ENCODE results near the gene AIFM1.
"Not testable (repeated sequence)": the region's sequence is repeated elsewhere in the genome, so short reads cannot be mapped to it uniquely, and the experiment has no call there.

AIFM1 gene

DNA sequence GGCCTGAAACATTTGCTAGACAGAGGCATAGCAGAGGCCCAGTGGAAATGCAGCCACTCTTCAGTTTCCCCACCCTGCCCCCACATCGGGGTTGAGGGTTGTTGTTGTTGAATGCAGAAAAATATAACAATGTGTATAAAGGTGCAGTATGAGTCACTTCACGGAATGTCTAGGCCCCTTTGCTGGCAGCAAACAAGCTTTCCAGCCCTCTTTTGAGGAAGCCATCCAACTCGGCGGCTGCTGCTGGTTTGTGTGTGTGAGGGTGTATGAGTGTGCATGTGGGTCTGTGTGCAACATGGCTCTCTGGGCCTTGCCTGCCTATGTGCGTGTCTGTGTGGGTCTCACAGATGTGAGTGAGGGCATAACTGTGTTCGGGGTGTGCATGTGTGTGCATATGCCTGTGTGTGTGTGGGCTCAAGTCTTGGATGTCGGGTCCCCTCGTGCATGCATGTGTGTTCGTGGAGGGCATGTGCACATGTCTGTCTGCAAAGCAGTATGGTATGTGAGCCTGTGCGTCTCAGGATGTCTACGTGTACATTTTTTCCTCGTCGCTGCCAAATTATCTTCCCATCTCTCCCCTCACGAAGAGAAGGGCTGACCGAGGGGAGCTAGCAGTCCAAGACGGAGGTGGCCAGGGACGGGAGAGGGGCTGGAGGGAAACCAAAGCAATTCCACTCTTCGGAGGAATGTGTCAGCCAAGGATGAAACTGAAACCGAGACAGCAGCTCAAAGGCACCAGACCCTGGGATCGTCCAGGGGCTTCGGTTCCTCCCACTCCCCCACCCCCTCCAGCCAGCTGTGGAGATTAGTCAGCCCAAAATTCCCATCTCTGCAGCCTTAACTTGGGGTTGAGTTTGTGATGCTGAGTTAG, 47.0 kb downstream of the AIFM1 start:
- DNase-seq (ENCODE audit: low read depth): no peak

DNA sequence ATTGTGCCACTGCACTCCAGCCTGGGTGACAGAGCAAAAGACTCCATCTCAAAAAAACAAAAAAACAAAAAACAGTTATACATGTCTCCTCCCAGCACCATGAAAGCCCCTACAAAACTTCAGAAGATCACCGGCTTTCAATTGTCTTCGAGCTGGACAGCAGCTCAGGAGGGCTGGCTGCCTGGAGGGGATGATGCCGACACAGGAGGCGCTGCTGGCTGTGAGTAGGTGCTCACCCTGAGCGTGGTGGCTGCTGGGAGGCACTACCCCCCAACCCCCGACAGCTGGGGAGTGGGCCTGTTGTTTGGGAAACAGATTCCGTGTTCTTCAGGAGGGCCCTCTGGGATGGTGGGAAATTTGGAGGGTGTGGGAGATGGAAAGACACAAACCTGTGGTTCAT, 48.5 kb downstream of the AIFM1 start:
- DNase-seq (ENCODE audit: low read depth): no peak

DNA sequence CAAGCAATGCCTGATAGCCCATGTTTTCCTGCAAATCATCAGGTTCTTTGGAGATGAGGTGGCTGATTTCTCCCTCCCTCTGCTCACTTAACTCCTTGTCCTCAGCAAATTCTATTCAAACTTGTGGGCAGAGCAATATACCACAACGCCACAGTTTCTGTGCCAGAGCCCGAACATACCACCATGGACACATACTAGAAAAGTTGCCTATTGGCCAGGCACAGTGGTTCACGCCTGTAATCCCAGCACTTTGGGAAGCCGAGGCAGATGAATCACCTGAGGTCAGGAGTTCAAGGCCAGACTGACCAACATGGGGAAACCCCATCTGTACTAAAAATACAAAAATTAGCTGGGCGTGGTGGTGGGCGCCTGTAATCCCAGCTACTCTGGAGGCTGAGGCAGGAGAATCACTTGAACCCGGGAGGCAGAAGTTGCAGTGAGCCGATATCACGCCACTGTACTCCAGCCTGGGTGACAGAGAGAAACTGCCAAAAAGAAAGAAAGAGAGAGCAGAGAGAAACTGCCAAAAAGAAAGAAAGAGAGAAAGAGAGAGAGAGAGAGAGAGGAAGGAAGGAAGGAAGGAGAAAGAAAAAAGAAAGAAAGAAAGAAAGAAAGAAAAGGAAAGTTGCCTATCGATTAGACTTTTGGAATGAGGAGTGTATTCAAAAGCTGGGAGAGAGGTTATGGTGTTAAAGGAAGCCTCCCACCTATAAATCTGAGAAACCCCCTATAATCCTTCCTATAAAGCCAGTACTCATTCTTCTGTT, 50.3 kb downstream of the AIFM1 start:
- DNase-seq (ENCODE audit: low read depth): not testable (repeated sequence)

DNA sequence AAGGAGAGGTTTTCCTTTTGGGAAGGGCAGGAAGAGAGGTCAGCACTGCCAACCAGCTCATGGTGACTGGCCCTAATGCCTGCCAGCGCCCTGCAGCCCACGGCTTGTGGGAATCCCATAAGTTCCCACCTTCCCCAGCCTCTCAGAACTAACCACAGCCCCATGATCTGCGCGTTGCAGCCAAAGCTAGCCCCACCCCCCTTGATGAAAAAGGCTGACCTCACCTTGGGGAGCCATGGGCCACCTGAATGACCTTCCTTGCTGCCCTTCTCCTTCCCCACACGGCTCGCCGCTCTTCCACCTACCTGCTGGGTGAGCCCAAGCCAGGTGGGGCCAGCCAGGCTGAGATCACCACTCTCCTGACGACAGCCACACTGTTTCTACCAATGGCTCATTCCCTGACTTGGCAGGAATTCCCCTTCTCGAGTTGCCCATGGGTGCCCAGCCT, 51.5 kb downstream of the AIFM1 start:
- no peak for DNase-seq (ENCODE audit: low read depth)

DNA sequence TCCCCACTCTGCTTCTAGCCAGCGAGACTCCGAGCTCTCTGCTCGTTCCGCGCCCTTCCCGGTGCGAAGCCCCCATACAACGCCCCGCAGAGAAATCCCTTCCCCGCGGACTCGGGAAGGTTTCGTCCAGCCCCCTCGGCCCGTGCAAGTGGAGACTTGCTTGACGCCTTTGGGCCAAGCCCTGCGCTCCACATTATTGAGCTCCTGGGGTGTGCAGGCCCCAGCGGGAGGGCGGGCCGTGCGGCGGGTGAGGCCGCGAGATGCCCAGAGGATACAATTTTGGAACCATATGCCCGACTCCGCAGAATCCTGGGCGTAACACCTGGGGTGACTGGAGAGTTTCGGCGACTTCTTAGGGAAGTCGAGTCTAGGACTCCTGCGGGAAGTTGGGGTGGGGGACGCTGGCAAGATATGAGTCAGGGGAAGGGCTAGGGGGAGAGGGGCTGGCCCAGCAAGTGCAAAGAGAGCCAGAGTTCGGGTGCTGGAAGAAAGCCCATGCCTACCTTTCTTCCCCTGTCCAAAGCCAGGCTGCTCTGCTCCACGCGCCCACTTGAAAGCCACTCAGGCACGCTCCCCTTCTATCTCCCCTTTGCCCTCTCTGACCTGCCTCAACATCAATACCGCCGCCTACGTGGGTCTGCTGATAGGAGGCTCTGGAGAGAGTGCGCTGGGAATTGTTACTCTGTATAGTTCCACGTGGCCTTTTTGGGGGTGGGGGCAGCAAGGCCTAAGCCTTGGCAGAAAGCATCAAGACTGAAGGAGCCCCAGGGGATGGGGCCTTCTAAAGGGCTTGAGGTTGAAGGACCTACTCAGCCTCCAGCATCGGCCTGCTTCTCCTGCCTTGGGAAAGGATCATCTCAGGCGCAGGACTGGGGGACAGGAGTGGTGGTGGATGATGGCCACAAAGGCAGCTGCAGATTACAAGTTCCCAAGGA, 54.2 kb downstream of the AIFM1 start:
- no peak for DNase-seq (ENCODE audit: low read depth)

DNA sequence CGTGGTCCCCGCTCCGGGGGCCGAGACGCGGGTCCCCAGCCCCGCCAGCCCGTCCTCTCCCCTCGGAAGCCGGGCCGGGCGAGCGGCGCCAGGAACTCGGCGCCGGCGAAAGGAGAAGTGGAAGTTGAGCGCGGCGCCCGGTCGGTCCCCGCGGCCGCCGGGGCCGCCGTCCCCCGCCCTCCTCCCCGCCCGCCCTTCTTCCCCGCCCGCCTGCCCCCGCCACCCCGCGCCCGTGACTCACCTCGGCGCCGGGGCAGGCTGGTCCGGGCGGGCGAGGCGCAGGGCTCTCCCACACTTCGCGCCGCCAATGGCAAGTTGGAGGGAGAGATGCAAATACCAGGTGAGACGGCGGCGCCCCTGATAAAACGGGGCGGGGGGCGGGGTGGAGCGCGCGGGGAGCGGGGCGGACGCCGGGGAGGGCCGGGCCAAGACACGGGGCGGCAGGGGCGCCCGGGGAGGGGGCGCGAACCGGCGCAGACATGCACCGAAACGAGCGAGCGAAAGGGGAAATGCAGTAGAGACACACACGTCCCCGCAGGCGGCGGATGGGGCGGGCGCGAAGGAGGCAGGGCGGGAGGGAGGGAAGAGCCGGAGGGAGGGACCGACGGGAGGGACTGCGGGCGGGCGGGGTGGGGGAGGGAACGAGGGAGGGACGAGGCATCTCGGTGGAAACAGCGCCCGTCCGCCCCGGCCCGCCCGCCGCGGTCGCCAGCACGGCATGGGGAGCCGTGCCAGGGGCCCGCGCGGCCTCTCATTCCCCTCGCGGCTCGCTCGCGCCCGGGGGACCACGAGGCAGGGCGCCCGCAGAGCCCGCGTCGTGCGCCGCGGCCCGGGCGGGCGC, 55.0 kb downstream of the AIFM1 start, which contains the start of gene ELF4:
Gene ELF4 (minus strand): TSS at position 119 of the 841 bp plus-strand sequence. CDS start 29,167 bp downstream, outside the sequence.
- no peak for DNase-seq (ENCODE audit: low read depth)

DNA sequence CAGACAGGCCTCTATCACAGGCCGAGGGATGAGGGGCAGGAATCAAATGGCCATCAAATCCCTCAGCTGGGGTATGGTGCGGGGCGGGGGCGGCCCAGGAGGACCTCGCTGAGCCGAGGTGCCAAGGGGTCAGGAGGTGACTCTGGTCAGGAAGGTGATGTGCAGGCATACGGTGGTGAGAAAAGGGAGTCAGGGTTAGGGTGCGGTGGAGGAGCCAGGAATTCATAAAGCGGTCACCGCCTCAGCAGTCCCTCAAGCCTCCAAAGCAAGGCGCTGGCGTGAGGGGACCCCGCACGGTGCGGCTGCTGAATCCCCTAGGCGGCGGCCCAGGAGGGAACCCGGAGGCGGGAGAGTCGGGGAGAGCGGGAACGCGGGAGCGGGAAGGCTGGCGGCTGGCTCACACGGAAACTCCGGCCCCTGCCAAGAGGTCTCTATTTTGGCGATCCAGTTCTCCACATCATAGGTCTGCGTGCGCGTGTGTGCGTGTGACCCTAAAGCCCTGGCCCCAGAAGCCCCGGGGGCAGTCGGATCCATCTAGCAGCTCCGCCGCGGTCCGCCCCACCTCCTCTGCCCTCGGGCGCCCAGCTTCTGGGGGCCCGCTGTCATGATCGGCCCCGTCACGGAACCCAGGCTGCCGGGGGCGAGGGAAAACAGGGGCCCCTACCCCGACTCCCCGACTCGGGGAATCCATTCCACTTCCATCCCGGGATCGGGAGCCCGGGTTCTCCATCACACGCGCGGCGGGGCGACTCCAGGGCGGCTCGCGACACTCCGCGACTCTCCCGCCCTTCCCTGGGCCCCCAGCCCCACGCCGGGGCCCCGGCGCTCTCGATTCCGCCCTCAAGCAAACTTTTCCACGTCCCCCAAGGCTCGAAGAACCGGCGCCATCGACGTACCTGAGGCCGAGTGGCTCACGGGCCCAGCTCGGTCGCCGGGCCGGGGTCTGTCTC, 55.9 kb downstream of the AIFM1 start:
- DNase-seq (ENCODE audit: low read depth): no peak

DNA sequence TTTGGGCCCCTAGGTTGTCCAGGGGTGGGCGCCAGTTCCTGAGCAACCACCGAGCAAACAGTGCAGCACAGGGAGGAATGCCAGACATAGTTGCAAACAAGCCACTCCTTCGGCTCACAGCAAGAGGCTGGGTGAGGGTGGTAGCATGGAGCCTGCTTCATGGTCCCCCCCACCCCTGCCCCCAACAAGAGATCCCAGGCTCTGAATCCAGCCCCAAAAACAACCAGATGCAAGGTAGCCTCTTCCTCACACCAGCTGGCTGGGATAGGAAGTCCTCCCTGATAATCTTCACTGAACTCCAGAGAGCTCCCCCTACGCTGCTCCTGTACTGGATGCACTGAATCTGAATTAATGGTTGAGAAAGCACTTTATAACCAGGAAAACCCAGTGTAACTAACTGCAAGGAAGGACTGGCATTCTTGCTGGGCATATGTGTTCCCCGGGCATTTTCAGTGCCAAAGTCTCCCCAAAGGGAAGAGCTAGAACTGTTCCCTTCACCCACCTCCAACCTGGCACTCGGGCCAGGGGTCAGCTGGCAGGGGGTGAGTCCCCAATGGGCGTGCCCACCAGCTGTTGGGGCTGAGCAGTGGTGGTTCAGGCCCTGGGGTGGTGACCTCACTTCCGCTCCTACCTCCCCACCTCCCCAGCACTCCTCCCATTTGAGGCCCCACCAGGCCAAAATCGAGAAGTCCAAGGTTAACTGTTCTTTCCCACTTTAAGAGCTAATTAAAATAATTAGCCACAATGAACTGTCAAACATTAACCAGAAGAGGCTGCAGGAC, 56.8 kb downstream of the AIFM1 start:
- DNase-seq (ENCODE audit: low read depth): no peak

DNA sequence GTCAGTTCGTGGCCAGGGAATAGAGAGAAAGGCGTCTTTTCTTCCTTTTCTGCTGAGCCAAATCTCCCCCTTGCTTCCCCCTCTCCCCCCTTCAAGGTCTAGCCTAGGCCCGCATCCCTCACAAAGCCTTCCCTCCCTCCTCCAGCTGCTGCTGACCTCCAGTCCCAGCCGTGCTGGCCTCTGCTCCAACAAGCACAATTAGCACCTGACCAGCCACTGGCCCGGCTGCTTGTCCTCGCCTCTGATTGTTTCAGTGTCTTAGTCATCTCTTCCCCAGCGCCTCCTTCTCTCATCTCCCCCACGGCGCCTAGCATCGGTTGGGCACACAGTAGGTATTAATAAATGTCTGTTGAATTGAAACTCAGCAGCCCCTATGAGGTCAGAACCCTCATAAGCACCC, 59.6 kb downstream of the AIFM1 start:
- no peak for DNase-seq (ENCODE audit: low read depth)

DNA sequence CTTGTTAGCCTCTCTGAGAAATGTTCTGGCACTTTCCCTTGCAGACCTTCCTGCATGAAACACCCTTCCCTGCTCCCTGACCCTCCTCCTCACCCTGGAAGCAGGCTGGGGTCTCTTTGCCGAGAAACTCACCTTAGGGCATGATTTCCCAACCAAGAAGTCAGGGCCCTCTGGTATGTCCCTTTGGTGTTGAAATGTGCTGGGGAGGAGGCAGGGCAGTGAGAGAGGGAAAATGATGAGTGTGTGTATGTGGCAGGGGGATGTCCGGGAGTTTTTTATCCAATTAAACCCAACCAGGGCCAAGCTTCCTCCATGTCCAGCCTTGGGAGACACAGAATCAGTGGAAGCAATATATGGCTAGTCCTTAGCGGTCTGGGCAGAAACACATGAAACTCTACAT, 60.4 kb downstream of the AIFM1 start:
- DNase-seq (ENCODE audit: low read depth): no peak

DNA sequence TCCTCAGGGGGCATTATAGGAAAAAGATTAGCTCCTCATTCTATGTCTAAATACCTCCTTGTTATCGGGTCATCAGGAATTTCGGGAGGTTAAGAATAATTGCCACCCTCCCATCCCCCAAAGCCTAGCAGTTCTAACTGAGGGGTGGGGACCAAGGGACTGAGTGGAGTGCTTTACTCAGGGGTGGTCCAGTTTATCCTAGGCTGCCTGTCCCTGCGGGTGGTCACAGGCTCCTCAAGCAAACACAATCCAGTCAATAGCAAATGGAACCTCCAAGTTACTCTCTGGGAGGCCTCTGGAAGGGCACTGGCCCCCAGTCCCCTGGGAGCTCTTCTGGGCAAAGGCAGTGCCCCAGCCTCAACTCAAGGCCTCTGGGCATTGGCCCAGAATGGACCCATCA, 62.0 kb downstream of the AIFM1 start:
- no peak for DNase-seq (ENCODE audit: low read depth)

DNA sequence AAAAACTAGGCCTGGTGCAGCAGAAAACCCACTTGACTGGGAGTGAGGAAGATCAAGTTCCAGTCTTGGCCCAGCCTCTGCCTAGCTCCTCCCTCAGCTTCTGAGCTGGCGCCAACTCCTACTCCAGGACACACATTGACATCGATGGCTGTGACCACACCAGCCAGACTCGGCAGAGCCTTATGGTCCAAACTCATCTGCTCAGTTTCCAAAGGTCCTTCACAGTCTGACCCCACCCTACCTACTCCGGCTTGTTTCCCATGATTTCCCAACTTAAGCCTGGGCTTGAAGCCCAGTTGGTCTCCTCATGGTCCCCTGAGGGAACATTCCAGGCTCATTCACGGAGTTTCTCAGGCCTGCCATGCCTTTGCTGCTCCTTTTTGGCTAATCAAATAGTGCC, 65.5 kb downstream of the AIFM1 start:
- DNase-seq (ENCODE audit: low read depth): peak; percentile 87

DNA sequence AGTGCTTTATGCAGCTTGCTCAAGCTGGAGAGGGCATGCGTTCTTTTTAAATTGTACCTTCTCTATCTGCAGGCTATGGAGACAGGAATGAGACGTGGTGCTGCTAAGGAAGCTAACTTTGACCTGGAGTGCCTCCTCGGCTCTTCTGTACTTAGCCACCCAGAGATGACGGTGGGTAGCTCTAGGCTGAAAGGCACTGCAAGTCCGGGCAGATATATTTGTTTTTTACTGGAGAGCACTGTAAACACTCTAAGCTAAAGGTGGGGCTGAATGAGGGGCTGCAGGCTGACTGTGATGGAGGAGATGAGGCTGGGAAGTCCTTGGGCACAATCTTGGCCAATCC, 67.5 kb downstream of the AIFM1 start:
- DNase-seq (ENCODE audit: low read depth): no peak

DNA sequence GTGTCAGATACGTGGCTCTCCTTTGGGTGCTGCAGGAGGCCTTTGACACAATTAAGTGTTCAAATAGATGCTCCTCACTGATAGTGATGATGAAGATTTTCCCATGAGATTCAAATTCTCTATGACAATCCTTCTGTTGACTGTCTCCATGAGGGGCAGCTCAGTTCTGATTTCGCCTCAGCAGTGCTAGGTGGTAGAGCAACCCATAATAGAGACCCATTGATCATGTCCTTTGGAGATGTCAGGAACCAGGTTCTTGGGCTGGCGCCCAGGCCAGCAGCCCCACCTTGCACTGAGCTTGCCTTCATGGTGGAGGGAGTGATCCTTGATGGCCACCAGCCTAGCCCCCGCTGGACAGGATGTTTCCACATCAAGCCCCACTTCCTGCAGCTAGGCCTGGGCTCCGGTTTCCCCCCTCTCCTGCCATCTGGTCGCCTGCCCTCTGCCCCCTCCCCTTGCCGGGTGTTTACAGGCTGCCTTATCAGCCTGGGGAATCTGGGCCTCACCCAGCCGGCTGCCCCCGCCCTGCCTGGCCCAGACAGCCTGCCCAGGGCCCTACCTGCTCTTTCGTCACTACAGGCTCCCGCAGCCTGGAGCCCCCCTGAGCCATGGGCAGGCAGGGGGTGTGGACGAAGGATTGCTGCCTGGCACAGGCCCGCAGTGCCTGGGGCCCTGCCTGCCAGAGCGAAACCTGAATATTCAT, 68.0 kb downstream of the AIFM1 start:
- no peak for DNase-seq (ENCODE audit: low read depth)

DNA sequence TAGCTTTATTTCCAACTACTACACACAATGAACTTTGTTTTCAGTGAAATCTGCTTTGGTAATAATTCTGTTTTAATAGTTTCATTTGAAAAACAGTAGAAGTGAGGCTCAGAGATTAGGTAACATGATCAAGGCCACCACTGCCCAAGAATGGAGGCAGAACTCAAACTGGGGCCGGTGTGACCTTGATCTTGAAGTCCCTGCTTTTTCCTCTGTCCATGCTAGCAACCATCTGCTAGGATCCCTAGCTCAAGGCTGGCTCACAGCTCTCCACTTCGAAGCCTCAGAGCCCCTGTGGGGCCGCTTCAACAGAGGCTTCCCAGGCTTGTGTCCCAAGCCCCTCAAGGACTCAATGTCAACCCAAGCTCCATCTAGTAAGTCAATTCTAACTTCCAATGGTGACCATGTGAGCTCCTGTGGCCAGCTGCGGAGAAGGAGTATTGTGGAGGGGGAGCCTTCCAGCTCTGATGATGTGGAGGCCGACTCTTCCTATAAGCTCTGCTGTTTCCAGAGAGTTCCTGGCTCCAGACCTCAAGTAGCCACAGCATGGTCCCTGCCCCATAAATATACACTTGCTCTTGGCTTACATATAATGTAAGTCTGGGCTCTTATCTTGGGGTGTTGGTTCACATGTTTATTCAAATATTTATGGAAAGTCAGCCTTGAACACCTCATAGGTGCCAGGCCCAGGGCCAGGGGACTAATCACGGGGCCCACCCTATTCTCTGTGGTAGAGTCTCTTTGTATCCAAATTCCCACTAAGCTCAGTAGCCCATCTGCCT, 70.2 kb downstream of the AIFM1 start:
- DNase-seq (ENCODE audit: low read depth): no peak

DNA sequence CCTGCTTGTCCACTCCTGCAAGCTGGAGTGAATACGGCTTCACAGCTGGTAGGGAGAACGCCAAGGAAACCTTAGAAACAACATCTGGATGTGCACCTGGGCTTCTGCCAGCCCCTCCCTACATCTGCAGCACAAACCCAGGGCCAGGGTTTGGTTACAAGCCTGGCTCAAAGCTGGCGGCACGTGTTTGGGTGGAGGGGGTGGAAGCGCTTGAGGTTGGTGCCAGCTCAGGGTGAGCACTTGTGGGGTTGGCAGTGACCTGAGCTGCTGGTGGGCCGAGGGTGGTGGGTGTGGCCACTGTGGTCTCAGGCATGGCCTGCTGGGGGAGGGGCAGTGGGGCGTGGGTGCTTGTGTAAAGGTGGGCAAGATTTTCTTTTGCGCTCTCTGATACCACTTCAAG, 70.9 kb downstream of the AIFM1 start:
- no peak for DNase-seq (ENCODE audit: low read depth)

DNA sequence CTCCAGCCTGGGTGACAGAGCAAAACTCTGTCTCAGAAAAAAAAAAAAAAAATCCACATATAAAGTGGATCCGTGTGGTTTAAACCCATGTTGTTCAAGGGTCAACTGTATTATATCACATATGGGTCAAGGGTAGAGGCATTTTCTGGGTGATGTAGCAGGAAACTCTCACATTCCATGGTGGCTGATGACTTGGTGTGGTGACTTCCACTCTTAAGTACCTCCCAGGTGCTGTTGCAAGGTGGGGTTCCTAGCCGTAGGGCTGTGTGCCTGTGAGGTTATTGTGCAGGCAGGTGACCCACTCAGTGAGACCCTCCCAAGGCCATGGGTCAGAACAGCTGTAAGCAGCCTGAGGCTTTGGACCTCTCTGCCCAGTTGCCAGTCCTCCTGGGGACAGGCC, 72.4 kb downstream of the AIFM1 start:
- DNase-seq (ENCODE audit: low read depth): no peak

DNA sequence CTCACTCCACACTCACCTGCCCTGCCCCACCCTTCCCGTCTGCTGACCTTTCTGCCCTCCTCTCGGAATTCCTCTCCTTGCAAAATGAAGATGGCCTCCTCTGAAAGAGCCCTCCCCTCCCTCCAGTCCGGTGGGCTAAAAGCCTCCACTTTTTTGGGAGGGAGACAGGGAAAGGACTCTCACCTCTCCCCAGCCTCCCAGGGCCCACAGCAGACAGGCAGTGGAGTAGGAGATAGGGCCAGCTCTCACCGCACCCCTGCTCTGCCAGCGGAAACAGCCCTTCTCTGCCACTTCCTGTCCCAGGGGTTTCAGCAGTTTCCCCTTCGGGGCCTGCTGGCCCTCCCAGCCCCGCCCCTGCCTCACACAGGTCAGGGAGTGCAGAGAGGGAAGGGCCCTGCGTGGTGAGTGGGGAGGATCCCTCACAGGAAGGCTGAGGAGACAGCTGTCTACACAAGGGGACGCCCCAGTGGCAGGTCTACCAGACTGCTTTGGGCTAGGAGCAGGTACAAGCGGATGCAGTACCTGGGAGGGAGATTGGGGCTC, 73.6 kb downstream of the AIFM1 start:
- DNase-seq (ENCODE audit: low read depth): no peak
